Measurements from ENCODE around the gene UGT1A5. TPM values are rescaled to one million over a fixed set of nuclear protein-coding genes. Genes with fewer than 3 reads are reported as not detected.
"Not testable (repeated sequence)": the region's sequence is repeated elsewhere in the genome, so short reads cannot be mapped to it uniquely, and the experiment has no call there.

The UGT1A5 gene
- total RNA-seq, 2 experiments from 2014 or later = not detected

DNA sequence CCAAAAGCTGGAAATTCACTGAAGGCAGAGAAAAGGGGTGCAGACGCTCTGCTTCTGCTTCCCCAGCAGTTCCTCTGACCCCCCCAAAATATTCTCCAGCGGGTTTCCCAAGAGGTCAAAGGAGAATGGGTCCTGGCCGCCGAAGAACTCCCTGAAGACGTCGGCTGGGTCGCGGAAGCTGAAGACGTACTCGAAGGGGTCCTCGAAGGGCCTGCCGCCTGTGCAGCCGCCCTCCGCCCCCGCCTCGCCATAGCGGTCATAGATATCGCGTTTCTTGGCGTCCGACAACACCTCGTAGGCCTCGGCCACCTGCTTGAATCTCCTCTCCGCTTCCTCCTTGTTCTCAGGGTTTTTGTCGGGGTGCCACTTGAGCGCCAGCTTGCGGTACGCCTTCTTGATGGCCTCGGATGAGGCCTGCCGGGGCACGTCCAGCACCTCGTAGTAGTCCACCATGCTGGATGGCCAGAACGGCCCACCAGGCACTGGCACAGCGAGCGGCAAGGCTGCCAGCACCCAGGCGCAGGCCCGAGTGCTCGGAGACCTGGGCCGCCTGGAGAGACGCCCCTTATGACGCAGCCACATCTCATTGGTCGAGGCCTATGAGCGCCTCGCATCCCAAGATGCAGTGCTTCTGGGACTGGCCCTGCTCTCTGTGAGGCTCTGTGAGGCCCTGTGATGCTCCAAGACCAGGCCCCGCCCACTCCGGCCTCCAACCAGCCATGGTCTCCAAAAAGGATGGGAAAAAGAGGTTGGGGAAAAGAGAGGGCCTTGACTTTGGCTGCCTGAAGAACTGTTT, 31.0 kb downstream of the UGT1A5 start:
- Mint-ChIP-seq H3K9me3 (no peaks in the 10 kb centered on the region), H3K27me3 (peaks cover 10% of the 10 kb centered on the region), H3K4me3 (no peak overlapping the region), H3K36me3 (ENCODE audit: low read depth) (no peaks in the 10 kb centered on the region), H3K27ac (no peak overlapping the region), H3K4me1 (no peaks in the 10 kb centered on the region)
- no peak for DNase-seq
- ChIA-PET CTCF (no interaction called here), POLR2A (no interaction called here)

DNA sequence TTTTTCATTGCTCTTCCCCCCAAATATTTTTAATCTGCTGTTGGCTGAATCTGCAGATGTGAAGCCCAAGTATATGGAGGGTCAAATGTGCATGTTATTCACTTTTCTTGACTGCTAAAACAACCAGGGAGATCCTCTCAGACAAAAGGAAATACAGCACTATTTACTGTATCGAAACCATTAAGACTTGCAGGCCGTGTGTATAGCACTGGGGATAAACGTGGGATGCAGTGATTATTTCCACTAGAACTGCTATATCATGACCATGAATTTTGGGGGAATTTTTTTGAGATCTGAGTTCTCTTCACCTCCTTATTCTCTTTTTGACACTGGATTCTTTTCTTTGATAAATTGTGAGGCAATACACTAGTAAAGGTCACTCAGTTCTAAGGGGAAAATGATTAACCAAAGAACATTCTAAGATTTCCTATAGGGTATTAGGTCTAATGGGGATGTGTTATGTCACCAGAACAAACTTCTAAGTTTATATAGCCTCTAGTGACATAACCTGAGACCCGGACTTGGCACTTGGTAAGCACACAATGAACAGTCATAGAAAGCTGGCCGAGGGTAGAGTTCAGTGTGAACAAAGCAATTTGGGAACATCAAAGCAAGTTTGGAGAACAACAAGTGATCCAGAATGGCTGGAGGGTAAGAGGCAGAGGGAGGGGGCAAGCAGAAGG, 32.5 kb downstream of the UGT1A5 start:
- no peak for DNase-seq
- Mint-ChIP-seq H3K27ac (no peak overlapping the region), H3K36me3 (ENCODE audit: low read depth) (no peaks in the 10 kb centered on the region), H3K4me3 (no peak overlapping the region), H3K9me3 (peaks cover 6% of the 10 kb centered on the region), H3K27me3 (peaks cover 5% of the 10 kb centered on the region), H3K4me1 (no peaks in the 10 kb centered on the region)
- ChIA-PET POLR2A (no interaction called here), CTCF (no interaction called here)

DNA sequence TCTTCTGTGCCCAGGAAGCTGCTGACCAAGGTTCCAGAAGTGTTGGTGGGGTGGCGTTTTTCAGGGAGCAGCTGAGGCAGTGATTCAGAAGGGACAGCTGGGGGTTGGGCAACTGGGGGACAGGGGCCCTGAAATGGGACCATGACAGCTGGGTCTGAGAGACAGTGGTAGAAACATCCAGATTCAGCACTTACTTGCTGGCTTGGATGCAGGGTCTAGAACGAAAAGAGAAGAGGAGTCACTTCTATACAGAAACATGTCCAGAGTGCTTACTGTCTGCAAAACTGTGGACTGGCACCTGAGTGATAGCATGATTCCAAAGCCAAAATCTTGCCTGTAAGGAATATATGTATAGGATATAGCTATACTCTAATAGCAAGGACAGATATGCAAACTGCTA, 33.1 kb downstream of the UGT1A5 start:
- H3K27me3 Mint-ChIP-seq = not testable (repeated sequence)

DNA sequence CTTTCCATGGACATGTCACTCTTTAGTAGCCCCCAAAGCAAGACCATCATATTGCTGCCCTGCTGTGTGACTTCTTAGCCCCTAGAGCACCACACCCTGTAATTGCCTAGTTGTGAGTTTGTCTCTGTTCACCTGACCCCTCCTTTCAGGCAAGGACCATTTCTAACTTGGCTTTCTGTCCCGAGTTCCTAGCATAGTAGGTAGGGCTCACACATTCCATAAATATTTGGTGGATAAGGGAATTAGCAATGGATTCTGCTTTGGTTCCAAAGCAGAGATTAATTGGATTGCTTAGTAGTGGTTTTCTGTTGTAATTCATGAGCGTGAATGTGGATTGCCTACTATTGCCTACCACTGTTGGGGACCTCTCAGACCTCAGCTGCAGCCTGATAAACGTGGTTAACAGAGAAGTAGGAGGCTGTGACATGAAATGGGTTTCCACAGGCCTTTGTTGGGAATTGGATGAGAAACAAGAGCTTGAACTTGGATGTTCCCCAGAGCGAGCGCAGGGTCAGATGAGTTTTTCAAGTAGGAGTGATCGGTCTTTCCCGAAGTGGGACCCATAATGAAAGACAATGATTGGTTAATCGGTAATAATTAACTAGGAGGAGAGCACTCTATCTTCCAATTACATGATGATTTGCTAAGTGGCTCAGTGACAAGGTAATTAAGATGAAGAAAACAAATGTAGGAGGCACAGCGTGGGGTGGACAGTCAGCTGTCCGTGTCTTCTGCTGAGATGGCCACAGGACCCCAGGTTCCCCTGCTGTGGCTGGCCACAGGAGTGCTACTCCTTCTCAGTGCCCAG, 34.0 kb downstream of the UGT1A5 start:
- Mint-ChIP-seq H3K27ac (no peak overlapping the region), H3K9me3 (peaks cover 12% of the 10 kb centered on the region), H3K4me1 (no peaks in the 10 kb centered on the region), H3K4me3 (no peak overlapping the region), H3K36me3 (ENCODE audit: low read depth) (no peaks in the 10 kb centered on the region), H3K27me3 (peaks cover 4% of the 10 kb centered on the region)
- ChIA-PET POLR2A (no interaction called here), CTCF (no interaction called here)
- no peak for DNase-seq

More for the DNA sequence above, 33.1 kb downstream of the UGT1A5 start:
- H3K4me1 Mint-ChIP-seq; H3K4me3 Mint-ChIP-seq; CTCF ChIA-PET; POLR2A ChIA-PET; H3K36me3 Mint-ChIP-seq (ENCODE audit: low read depth); H3K27ac Mint-ChIP-seq; DNase-seq; H3K9me3 Mint-ChIP-seq: not testable (repeated sequence)

DNA sequence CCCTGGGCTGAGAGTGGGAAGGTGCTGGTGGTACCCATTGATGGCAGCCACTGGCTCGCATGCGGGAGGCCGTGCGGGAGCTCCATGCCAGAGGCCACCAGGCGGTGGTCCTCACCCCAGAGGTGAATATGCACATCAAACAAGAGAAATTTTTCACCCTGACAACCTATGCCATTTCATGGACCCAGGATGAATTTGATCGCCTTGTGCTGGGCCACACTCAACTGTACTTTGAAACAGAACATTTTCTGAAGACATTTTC, 34.5 kb downstream of the UGT1A5 start:
- DNase-seq = no peak
- Mint-ChIP-seq H3K27ac (no peak overlapping the region), H3K27me3 (peaks cover 4% of the 10 kb centered on the region), H3K4me1 (no peaks in the 10 kb centered on the region), H3K9me3 (peaks cover 12% of the 10 kb centered on the region), H3K4me3 (no peak overlapping the region), H3K36me3 (ENCODE audit: low read depth) (no peaks in the 10 kb centered on the region)
- POLR2A ChIA-PET = no interaction called here
- CTCF ChIA-PET = no interaction called here

DNA sequence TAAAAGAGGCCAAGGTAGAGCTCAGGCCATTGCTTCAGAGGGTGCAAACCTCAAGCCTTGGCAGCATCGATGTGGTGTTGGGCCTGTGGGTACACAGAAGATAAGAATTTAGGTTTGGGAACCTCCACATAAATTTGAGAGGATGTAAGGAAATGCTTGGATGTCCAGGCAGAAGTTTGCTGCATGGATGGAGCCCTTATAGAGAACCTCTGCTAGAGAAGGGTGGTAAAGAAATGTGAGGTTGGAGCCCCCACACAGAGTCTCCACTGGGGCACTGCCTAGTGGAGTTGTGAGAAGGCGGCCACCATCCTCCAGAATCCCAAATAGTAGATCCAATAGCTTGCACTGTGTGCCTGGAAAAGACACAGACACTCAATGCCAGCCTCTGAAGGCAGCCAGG, 38.0 kb downstream of the UGT1A5 start:
- CTCF ChIA-PET; H3K27ac Mint-ChIP-seq; H3K4me3 Mint-ChIP-seq; H3K4me1 Mint-ChIP-seq; POLR2A ChIA-PET; H3K27me3 Mint-ChIP-seq; H3K36me3 Mint-ChIP-seq (ENCODE audit: low read depth); DNase-seq: not testable (repeated sequence)
- H3K9me3 Mint-ChIP-seq = peaks cover 12% of the 10 kb centered on the region

DNA sequence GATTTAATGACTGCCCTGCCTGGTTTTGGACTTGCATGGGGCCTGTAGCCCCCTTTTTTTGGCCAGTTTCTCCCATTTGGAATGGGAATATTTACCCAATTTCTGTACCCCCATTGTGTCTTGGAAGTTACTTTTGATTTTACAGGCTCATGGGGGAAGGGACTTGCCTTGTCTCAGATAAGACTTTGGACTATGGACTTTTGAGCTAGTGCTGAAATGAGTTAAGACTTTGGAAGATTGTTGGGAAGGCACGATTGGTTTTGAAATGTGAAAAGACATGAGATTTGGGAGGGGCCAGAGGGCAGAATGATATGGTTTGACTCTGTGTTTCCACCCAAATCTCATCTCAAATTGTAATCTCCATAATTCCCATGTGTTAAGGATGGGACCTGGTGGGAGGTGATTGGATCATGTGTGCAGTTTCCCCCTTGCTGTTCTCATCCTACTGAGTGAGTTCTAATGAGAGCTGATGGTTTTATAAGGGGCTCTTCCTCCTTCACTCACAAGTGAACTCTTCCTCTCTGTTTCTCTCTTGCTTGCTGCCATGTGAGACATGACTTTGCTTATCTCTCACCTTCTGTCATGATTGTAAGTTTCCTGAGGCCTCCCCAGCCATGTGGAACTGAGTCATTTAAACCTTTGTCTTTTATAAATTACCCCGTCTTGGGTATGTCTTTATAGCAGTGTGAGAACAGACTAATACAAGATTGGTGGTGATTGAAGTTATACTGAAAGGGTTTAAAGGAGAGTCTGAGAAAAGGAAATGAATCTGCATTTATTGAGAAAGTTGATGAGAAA, 38.7 kb downstream of the UGT1A5 start:
- H3K4me3 Mint-ChIP-seq; H3K27me3 Mint-ChIP-seq; H3K27ac Mint-ChIP-seq; H3K36me3 Mint-ChIP-seq (ENCODE audit: low read depth); CTCF ChIA-PET; DNase-seq; POLR2A ChIA-PET; H3K4me1 Mint-ChIP-seq: not testable (repeated sequence)
- peaks cover 12% of the 10 kb centered on the region for H3K9me3 Mint-ChIP-seq

DNA sequence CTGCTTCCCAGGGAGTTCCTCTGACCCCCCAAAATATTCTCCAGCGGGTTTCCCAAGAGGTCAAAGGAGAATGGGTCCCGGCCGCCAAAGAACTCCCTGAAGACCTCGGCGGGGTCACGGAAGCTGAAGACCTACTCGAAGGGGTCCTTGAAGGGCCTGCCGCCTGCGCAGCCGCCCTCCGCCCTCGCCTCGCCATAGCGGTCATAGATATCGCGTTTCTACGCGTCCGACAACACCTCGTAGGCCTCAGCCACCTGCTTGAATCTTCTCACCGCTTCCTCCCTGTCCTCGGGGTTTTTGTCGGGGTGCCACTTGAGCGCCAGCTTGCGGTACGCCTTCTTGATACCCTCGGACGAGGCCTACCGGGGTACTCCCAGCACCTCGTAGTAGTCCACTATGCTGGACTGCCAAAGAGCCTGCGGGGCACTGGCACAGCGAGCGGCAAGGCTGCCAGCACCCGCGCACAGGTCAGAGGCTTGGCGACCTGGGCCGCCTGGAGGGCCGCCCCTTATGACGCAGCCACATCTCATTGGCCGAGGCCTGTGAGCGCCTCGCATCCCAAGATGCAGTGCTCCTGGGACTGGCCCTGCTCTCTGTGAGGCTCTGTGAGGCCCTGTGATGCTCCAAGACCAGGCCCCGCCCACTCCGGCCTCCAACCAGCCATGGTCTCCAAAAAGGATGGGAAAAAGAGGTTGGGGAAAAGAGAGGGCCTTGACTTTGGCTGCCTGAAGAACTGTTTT, 42.3 kb downstream of the UGT1A5 start:
- Mint-ChIP-seq H3K36me3 (ENCODE audit: low read depth) (no peaks in the 10 kb centered on the region), H3K27ac (no peak overlapping the region), H3K4me1 (no peaks in the 10 kb centered on the region), H3K4me3 (no peak overlapping the region), H3K9me3 (peaks cover 8% of the 10 kb centered on the region), H3K27me3 (peaks cover 3% of the 10 kb centered on the region)
- ChIA-PET POLR2A (no interaction called here), CTCF (no interaction called here)
- no peak for DNase-seq

DNA sequence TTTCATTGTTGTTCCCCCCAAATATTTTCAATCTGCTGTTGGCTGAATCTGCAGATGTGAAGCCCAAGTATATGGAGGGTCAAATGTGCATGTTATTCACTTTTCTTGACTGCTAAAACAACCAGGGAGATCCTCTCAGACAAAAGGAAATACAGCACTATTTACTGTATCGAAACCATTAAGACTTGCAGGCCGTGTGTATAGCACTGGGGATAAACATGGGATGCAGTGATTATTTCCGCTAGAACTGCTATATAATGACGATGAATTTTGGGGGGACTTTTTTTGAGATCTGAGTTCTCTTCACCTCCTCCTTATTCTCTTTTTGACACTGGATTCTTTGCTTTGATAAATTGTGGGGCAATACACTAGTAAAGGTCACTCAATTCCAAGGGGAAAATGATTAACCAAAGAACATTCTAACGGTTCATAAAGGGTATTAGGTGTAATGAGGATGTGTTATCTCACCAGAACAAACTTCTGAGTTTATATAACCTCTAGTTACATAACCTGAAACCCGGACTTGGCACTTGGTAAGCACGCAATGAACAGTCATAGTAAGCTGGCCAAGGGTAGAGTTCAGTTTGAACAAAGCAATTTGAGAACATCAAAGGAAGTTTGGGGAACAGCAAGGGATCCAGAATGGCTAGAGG, 43.8 kb downstream of the UGT1A5 start:
- CTCF ChIA-PET = interaction anchor here (0.9 kb wide), 1 partner anchor 24 kb away, joined by 3 read pairs; no protein-coding TSS in a partner anchor
- DNase-seq = no peak
- Mint-ChIP-seq H3K4me3 (no peak overlapping the region), H3K4me1 (no peaks in the 10 kb centered on the region), H3K27me3 (peaks cover 5% of the 10 kb centered on the region), H3K9me3 (no peaks in the 10 kb centered on the region), H3K27ac (no peak overlapping the region), H3K36me3 (ENCODE audit: low read depth) (no peaks in the 10 kb centered on the region)
- POLR2A ChIA-PET = no interaction called here

DNA sequence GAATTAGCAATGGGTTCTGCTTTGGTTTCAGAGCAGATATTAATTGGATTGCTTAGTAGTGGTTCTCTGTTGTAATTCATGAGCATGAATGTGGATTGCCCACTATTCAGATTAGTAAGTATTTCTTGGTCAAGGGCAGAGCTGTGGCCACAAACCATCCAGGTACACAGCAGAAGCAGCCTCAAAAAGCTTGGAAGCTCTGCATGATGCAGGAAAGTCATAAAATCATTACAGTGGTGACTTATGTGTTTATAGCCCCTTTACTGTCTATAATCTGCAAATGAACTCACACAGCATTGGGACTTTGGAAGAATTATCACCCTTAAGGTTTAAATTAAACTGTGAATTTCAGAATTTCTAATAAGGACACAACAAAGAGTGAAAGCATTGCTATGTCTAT, 45.4 kb downstream of the UGT1A5 start:
- Mint-ChIP-seq H3K36me3 (ENCODE audit: low read depth) (no peaks in the 10 kb centered on the region), H3K9me3 (no peaks in the 10 kb centered on the region), H3K27ac (no peak overlapping the region), H3K27me3 (peaks cover 6% of the 10 kb centered on the region), H3K4me1 (no peaks in the 10 kb centered on the region), H3K4me3 (no peak overlapping the region)
- ChIA-PET CTCF (no interaction called here), POLR2A (no interaction called here)
- DNase-seq = no peak

DNA sequence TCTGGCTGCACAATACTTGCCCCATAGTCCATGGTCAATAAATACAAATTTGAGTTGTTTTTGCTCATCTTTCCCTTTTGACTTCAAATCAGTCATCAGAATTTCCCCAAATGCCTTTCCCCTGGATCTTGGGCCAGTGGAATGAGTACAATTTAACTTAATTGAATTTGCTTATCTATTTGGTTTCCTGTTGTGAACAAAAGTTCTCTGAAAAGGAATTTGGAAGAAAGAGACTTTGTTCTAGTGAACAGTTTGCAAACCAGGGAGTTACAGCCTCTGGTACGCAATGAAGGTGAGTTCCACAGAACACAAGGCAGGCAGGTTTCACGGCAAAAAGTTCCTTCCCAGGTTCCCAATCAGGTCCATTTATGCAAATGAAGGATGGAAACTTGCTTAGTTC, 46.1 kb downstream of the UGT1A5 start:
- Mint-ChIP-seq H3K9me3 (no peaks in the 10 kb centered on the region), H3K4me3 (no peak overlapping the region), H3K27me3 (peaks cover 9% of the 10 kb centered on the region), H3K36me3 (ENCODE audit: low read depth) (no peaks in the 10 kb centered on the region), H3K27ac (no peak overlapping the region), H3K4me1 (no peaks in the 10 kb centered on the region)
- CTCF ChIA-PET = no interaction called here
- POLR2A ChIA-PET = no interaction called here
- DNase-seq = no peak

DNA sequence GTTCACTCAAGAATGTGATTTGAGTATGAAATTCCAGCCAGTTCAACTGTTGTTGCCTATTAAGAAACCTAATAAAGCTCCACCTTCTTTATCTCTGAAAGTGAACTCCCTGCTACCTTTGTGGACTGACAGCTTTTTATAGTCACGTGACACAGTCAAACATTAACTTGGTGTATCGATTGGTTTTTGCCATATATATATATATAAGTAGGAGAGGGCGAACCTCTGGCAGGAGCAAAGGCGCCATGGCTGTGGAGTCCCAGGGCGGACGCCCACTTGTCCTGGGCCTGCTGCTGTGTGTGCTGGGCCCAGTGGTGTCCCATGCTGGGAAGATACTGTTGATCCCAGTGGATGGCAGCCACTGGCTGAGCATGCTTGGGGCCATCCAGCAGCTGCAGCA, 47.3 kb downstream of the UGT1A5 start, which contains the start of gene UGT1A1:
Gene UGT1A1, plus strand, starts transcription at position 228 of the 400 bp plus-strand sequence. Its CDS starts 18 bp downstream, at position 246.
- Mint-ChIP-seq H3K27ac (no peak within 1 kb of the TSS), H3K4me1 (no peaks in the 10 kb centered on the region), H3K27me3 (peaks cover 16% of the 10 kb centered on the region), H3K36me3 (ENCODE audit: low read depth) (no peaks in the 10 kb centered on the region), H3K4me3 (no peak within 1 kb of the TSS), H3K9me3 (no peaks in the 10 kb centered on the region)
- CTCF ChIA-PET = no interaction called here
- POLR2A ChIA-PET = no interaction called here
- no peak for DNase-seq
